IPS DF 6.9 (cell line): ENCODE results near the gene LDLRAD3.

Experiments used
- DNase-seq: peaks from one replicate; pipeline ENCODE4 v3.0.0-alpha.2; 2013; ENCODE audit warnings: low read depth, low spot score
- H3K27ac ChIP-seq: one replicate; pipeline ENCODE4 v1.5.1; 2013; ENCODE audit warnings: low read length, control low read depth
- H3K27me3 ChIP-seq: 2 replicates; pipeline ENCODE4 v1.6.1; 2013; ENCODE audit warnings: mild to moderate bottlenecking, low read length; ENCODE audit not compliant: control insufficient read depth, insufficient read depth
- H3K36me3 ChIP-seq: 2 replicates; pipeline ENCODE4 v1.6.1; 2013; ENCODE audit warnings: low read length; ENCODE audit not compliant: control insufficient read depth, insufficient read depth
- H3K4me1 ChIP-seq: 2 replicates; pipeline ENCODE4 v1.6.1; 2013; ENCODE audit warnings: low read length; ENCODE audit not compliant: control insufficient read depth, insufficient read depth
- H3K4me3 ChIP-seq: 2 replicates; pipeline ENCODE4 v1.5.1; 2013; ENCODE audit warnings: mild to moderate bottlenecking, low read length
- H3K9me3 ChIP-seq: 2 replicates; pipeline ENCODE4 v1.6.1; 2013; ENCODE audit warnings: low read length, inconsistent platforms; ENCODE audit not compliant: control insufficient read depth, insufficient read depth
- WGBS: extraction: QIAGEN DNeasy Blood & Tissue Kit; methylation state at CpG from one replicate; pipeline ENCODE4 v1.1.7; 2013; ENCODE audit warnings: mixed read lengths, missing lambda C conversion rate; ENCODE audit not compliant: insufficient read length, insufficient coverage; 5-methylcytosine and 5-hydroxymethylcytosine counted together

Gene LDLRAD3

DNA sequence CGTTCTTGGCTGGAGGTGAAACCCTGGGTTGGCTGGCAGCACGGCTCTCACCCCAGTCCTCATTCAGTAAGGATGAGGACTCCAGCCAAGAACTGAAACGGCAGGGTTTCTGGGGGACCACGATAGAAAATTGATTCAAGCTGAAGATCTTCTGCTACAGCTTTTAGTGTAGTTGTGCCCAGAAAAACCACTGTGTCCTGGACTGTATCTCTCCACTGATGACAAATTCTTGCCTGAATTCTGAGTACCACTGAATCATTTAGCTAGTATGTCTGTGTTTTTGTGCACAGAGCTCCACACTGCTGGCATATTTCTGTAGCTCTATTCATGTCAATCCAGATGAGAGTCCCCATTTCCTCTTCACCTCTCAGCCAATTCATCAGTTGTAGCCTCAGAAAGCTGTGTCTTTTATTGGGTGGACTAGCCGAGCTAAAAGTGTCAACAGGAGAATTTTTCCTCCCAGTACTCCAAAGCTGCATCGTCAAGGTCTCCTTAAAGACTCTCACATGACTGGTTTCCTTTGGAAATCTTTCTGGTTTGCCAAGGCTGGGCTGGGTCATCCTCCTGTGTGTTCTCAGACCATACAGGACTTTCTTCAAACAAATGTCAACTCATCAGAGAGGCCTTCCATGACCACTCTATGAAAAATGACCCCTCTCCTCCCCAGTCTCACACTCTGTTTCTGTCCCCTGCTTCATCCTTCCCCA, 144.6 kb downstream of the LDLRAD3 start:
- Histone ChIP-seq H3K27ac (no peak overlapping the region), H3K4me3 (no peak overlapping the region), H3K4me1 (peaks cover 6% of the 10 kb centered on the region; the same call in 1 of the 2 replicates), H3K9me3 (peaks cover under 1% of the 10 kb centered on the region; the same call in 1 of the 2 replicates), H3K27me3 (no peaks in the 10 kb centered on the region), H3K36me3 (no peaks in the 10 kb centered on the region)
- no peak for DNase-seq
- WGBS, result no CpG with 5 or more reads among the region's 6 CpGs

GRCh38 chr11:36089920-36090319, 146.1 kb downstream of the LDLRAD3 start:
- H3K4me3 ChIP-seq, result no peak overlapping the region
- no peak for DNase-seq
- no peaks in the 10 kb centered on the region for H3K27me3 ChIP-seq
- H3K4me1 ChIP-seq, result peaks cover 6% of the 10 kb centered on the region; the same call in 1 of the 2 replicates
- H3K27ac ChIP-seq, result no peak overlapping the region
- peaks cover 2% of the 10 kb centered on the region; the same call in 1 of the 2 replicates for H3K9me3 ChIP-seq
- H3K36me3 ChIP-seq, result no peaks in the 10 kb centered on the region

- no peaks in the 10 kb centered on the region for H3K36me3 ChIP-seq
- H3K4me3 ChIP-seq, result no peak overlapping the region
- H3K4me1 ChIP-seq, result peaks cover 6% of the 10 kb centered on the region; the same call in 1 of the 2 replicates
- peaks cover 2% of the 10 kb centered on the region; the same call in 1 of the 2 replicates for H3K9me3 ChIP-seq
- H3K27me3 ChIP-seq, result no peaks in the 10 kb centered on the region
- H3K27ac ChIP-seq, result no peak overlapping the region
- no CpG with 5 or more reads among the region's 10 CpGs for WGBS
- no peak for DNase-seq
Observed at GRCh38 chr11:36090356-36091109, 146.7 kb downstream of the LDLRAD3 start.

DNA sequence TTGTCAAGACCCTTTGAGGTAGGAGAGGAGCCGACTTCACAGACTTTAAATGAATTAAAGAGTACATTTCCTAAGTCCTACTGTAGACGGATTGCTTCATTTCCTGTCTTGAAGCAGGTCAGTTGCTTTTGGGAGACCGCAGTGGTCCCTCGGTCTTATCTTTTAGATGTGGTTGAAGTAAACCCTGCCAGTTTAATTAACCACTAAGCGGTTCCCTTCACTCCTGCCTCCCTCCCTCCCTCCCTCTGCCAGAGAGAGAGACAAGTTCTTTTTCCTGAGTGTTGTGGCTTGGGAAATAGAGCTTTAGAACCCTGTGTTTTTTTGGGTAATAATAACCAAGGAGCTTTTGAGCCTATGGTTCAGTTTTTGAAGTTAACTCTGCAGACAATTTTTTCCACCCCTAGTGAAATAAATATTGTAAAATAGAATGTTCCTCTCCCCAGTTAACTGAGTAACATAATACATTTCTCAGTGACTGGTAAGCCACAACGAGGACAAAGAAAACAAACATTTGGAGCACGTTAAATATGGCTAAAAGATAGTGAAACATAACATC, 147.5 kb downstream of the LDLRAD3 start:
- WGBS, result no CpG with 5 or more reads among the region's 7 CpGs
- no peak overlapping the region for H3K4me3 ChIP-seq

DNA sequence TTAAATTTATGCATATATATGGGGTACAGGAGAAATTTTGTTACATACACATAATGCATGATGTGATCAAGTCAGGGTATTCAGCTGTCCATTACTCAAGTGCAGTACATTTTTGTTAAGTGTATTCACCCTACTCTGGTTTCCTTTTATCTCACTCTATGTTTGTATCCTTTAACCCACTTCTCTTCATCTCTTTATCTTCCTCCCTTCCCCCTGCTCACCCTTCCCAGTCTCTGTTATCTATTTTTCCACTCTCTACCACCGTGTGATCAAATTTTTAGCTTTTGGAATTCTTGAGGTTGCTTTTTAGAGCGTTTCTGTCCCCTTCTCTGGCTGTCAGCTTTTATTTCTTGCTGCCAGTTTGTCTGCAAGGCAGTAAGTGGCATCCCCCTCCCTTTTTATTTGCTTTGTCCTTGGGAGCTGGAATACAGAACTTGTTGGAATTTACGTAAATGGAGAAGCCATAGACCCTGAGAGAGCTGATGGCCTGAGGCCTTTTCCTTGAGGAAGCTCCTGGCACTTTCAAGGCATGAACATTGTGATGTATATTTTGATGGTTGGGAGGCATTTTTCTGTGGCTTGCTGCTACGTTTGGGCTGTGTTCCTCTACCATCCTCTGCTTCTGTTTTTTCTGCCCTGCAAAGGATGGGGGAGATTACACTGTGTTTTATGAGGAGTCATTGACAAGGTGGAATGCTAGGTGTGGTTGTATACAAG, 148.6 kb downstream of the LDLRAD3 start:
- H3K9me3 ChIP-seq, result peaks cover 2% of the 10 kb centered on the region; the same call in 1 of the 2 replicates
- WGBS, result no CpG with 5 or more reads among the region's 4 CpGs
- DNase-seq, result no peak
- no peak overlapping the region for H3K4me3 ChIP-seq
- H3K4me1 ChIP-seq, result peaks cover 4% of the 10 kb centered on the region; the same call in 1 of the 2 replicates
- H3K27ac ChIP-seq, result no peak overlapping the region
- no peaks in the 10 kb centered on the region for H3K27me3 ChIP-seq
- no peaks in the 10 kb centered on the region for H3K36me3 ChIP-seq

More for the DNA sequence above, 147.5 kb downstream of the LDLRAD3 start:
- Histone ChIP-seq H3K27me3 (no peaks in the 10 kb centered on the region), H3K9me3 (peaks cover 2% of the 10 kb centered on the region; the same call in 1 of the 2 replicates), H3K27ac (no peak overlapping the region), H3K36me3 (no peaks in the 10 kb centered on the region), H3K4me1 (peaks cover 6% of the 10 kb centered on the region; the same call in 1 of the 2 replicates)
- no peak for DNase-seq

DNA sequence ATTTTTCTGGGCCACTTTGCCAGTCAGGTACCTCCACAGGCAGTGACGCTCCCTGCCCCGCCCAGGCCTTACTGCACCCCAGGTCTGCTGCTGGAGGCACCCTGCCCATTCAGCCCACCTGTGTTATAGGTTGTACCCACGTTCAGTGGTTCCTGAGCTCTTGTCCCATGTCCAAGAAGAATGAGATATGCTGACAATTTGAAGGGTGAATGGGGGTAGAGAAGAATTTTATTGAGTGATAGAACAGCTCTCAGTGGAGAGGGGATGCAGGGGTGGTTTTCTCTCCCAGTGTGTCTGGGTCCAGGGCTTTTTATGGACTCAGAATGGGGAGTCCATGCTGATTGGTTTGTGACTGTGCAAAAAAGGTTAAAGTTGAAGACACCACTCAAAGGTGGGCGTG, 149.7 kb downstream of the LDLRAD3 start:
- no peak for DNase-seq
- no CpG with 5 or more reads among the region's 4 CpGs for WGBS
- no peaks in the 10 kb centered on the region for H3K27me3 ChIP-seq

GRCh38 chr11:36094164-36094563, 150.3 kb downstream of the LDLRAD3 start:
- H3K36me3 ChIP-seq, result no peaks in the 10 kb centered on the region; the same call in 1 of the 2 replicates
- H3K4me1 ChIP-seq, result peaks cover 4% of the 10 kb centered on the region; the same call in 1 of the 2 replicates
- H3K27me3 ChIP-seq, result no peaks in the 10 kb centered on the region
- no peak overlapping the region for H3K27ac ChIP-seq
- peaks cover 2% of the 10 kb centered on the region; the same call in 1 of the 2 replicates for H3K9me3 ChIP-seq
- no peak overlapping the region for H3K4me3 ChIP-seq
- WGBS, result no CpG with 5 or more reads among the region's 2 CpGs
- no peak for DNase-seq

More for the DNA sequence above, 149.7 kb downstream of the LDLRAD3 start:
- Histone ChIP-seq H3K9me3 (peaks cover 2% of the 10 kb centered on the region; the same call in 1 of the 2 replicates), H3K27ac (no peak overlapping the region), H3K36me3 (no peaks in the 10 kb centered on the region; the same call in 1 of the 2 replicates), H3K4me3 (no peak overlapping the region), H3K4me1 (peaks cover 4% of the 10 kb centered on the region; the same call in 1 of the 2 replicates)

- no peaks in the 10 kb centered on the region; the same call in 1 of the 2 replicates for H3K36me3 ChIP-seq
- H3K27ac ChIP-seq, result no peak overlapping the region
- H3K4me3 ChIP-seq, result no peak overlapping the region
- peaks cover 2% of the 10 kb centered on the region; the same call in 1 of the 2 replicates for H3K9me3 ChIP-seq
- no peaks in the 10 kb centered on the region for H3K27me3 ChIP-seq
- peaks cover 3% of the 10 kb centered on the region; the same call in 1 of the 2 replicates for H3K4me1 ChIP-seq
- DNase-seq, result no peak
- no CpG with 5 or more reads among the region's 8 CpGs for WGBS
Observed at GRCh38 chr11:36095716-36096115, 151.9 kb downstream of the LDLRAD3 start.

DNA sequence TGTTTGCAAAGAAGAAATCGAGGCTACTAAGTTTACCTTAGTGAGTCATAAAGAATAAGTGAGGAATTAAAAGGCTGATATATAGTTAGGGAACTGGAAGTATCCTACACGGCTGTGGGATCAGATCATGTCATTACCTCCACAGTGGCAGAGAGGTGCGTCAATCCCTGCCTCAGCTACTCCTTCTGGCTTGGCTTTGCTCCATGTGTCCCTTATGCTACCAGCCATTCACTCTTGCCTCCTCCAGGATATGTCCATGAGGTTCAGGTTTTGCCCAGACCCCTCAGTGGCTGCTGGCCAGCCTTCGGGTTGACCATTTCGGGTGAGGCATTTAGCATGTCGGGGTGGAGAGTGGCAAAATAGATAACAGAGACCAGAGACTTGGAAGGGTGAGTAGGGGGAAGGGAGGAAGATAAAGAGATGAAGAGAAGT, 153.4 kb downstream of the LDLRAD3 start:
- Histone ChIP-seq H3K36me3 (no peaks in the 10 kb centered on the region; the same call in 1 of the 2 replicates), H3K27ac (no peak overlapping the region), H3K27me3 (no peaks in the 10 kb centered on the region), H3K9me3 (peaks cover 2% of the 10 kb centered on the region; the same call in 1 of the 2 replicates), H3K4me1 (peaks cover 2% of the 10 kb centered on the region; the same call in 1 of the 2 replicates), H3K4me3 (no peak overlapping the region)
- DNase-seq, result no peak
- WGBS, result no CpG with 5 or more reads among the region's 6 CpGs
